HepG2 (cell line): ENCODE measurements around the gene BLOC1S2. TPM values are rescaled to one million over a fixed set of nuclear protein-coding genes. Genes with fewer than 3 reads are reported as not detected.

Experiments used
- ESRRA ChIP-seq: sonication (generic); formaldehyde crosslinking; IDR thresholded peaks from 2 replicates; pipeline ENCODE4 v1.5.1; 2020; ENCODE audit warnings: mild to moderate bottlenecking, low read depth, missing genetic modification reagents
- FOXJ3 ChIP-seq: sonication (generic); formaldehyde crosslinking; IDR thresholded peaks from 2 replicates; pipeline ENCODE4 v1.4.0; 2020; ENCODE audit warnings: missing genetic modification reagents, mild to moderate bottlenecking, borderline replicate concordance
- HOXD1 ChIP-seq: sonication (generic); formaldehyde crosslinking; IDR thresholded peaks from 2 replicates; pipeline ENCODE4 v1.5.0; 2020; ENCODE audit warnings: missing genetic modification reagents
- KLF12 ChIP-seq: sonication (generic); formaldehyde crosslinking; IDR thresholded peaks from 2 replicates; pipeline ENCODE4 v1.4.0; 2020; ENCODE audit warnings: missing genetic modification reagents, borderline replicate concordance
- MED1 ChIP-seq: sonication (generic); formaldehyde crosslinking; IDR thresholded peaks from 2 replicates; pipeline ENCODE4 v1.4.0; 2020; ENCODE audit warnings: missing genetic modification reagents
- MLLT10 ChIP-seq: sonication (generic); formaldehyde crosslinking; IDR thresholded peaks from 2 replicates; pipeline ENCODE4 v1.4.0; 2020; ENCODE audit warnings: missing genetic modification reagents
- NCOA2 ChIP-seq: sonication (generic); formaldehyde crosslinking; IDR thresholded peaks from 2 replicates; pipeline ENCODE4 v1.8.0; 2022; ENCODE audit warnings: inconsistent platforms
- PHF8 ChIP-seq: sonication (generic); formaldehyde crosslinking; IDR thresholded peaks from 2 replicates; pipeline ENCODE4 v1.5.0; 2020; ENCODE audit warnings: missing genetic modification reagents
- RBFOX2 ChIP-seq: fragments of 200-400 bp; formaldehyde crosslinking; IDR thresholded peaks from 2 replicates; pipeline ENCODE4 v1.6.1; 2017; ENCODE audit warnings: low read depth, mild to moderate bottlenecking, low read length
- TARDBP ChIP-seq: sonication (generic); formaldehyde crosslinking; IDR thresholded peaks from 2 replicates; pipeline ENCODE4 v1.8.0; 2022; ENCODE audit warnings: mild to moderate bottlenecking, missing genetic modification reagents
- TMF1 ChIP-seq: sonication (generic); formaldehyde crosslinking; IDR thresholded peaks from 2 replicates; pipeline ENCODE4 v1.8.1; 2022; ENCODE audit warnings: low read depth, missing genetic modification reagents
- ZNF124 ChIP-seq: sonication (generic); formaldehyde crosslinking; IDR thresholded peaks from 2 replicates; pipeline ENCODE4 v1.4.0; 2020; ENCODE audit warnings: missing genetic modification reagents
- polyA plus RNA-seq, 8 experiments: library from polyadenylated mRNA; depleted of rRNA in 3 of 8; stranded (reverse) in 7 of 8; unstranded in 1 of 8; fragments of >200 nt; fragmentation: Illumina TruSeq in 4 of 8; extraction: Trizol in 4 of 8; gene quantifications; 2 replicates each; pipeline versions ENCODE4 v1.2.1 to v1.2.3, GENCODE V29; 2011 to 2016; ENCODE audit warnings: low read depth in 4 of 8, missing spikeins in 1 of 8, mixed read lengths in 1 of 8; ENCODE audit not compliant: insufficient read depth in 1 of 8
- total RNA-seq, 5 experiments: library from RNA; depleted of rRNA; stranded (reverse); fragments of >200 nt; fragmentation: Illumina TruSeq; extraction: Trizol; gene quantifications; 2 replicates each; pipeline ENCODE4 v1.2.3, GENCODE V29; 2016; ENCODE audit warnings: low read depth in 1 of 5
- TF ChIP-seq, protein P1 (sequence below): sonication (generic); formaldehyde crosslinking; IDR thresholded peaks from 2 replicates; pipeline ENCODE4 v1.4.0; 2020; ENCODE audit warnings: mild to moderate bottlenecking, missing genetic modification reagents
- TF ChIP-seq, protein P2 (sequence below): sonication (generic); formaldehyde crosslinking; IDR thresholded peaks from 2 replicates; pipeline ENCODE4 v1.4.0; 2020; ENCODE audit warnings: missing genetic modification reagents
- TF ChIP-seq, protein P3 (sequence below): sonication (generic); formaldehyde crosslinking; IDR thresholded peaks from 2 replicates; pipeline ENCODE4 v1.4.0; 2020; ENCODE audit warnings: missing genetic modification reagents, borderline replicate concordance
- TF ChIP-seq, protein P4 (sequence below): sonication (generic); formaldehyde crosslinking; IDR thresholded peaks from 2 replicates; pipeline ENCODE4 v1.8.1; 2022; ENCODE audit warnings: mild to moderate bottlenecking, missing genetic modification reagents

BLOC1S2 gene
- total and polyA plus RNA-seq, 2 of the 13 experiments (the other 11 are each of a cell fraction or from before 2014, with no cell fraction given): 22.3 to 64.4 TPM

DNA sequence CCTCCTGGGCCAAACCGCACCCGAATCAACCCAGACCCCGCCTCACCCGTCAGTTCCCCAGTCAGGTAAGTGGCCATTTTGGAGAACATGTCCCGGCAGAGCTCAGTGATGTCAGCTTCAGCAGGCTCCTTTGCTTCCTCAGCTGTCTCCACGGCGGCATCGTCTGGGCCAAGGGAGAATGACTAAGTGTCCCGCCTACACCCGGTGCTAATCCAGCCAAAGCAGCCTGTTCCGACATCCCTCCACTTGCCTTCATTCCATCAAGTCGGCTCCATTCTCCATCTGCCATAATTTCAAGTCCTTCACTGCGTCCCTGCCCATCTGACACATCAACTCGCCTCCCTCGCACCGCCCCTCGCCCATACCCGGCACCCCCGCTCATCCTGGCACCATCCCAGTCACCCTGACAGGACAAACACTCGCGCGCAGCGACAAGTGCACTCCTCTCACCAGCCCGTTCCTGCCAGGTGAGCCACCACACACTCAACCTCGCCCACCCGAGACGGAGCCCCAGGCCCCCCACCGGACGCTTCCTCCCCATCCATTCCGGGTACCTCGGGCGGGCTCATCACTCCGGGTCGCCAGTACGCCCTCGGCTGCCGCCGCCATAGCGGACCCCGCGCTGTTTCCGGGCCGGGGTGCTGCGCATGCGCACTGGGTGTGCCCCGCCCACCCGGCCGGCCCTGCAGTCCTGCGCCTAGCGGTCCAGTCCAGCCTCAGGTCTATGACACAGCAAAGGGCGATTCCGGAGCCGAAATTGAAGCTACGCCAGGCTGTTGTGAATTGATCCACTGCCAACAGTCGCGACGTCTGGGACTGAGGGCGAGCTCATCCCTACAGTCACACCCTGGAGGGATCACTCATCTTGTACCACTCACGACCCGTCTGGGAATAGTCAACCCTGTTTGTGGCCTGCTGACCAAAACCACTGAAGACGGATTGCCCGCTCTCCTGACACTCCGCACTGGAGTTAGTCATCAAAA is at the start of gene BLOC1S2 (continued):
- TF ChIP-seq, protein P1, sequence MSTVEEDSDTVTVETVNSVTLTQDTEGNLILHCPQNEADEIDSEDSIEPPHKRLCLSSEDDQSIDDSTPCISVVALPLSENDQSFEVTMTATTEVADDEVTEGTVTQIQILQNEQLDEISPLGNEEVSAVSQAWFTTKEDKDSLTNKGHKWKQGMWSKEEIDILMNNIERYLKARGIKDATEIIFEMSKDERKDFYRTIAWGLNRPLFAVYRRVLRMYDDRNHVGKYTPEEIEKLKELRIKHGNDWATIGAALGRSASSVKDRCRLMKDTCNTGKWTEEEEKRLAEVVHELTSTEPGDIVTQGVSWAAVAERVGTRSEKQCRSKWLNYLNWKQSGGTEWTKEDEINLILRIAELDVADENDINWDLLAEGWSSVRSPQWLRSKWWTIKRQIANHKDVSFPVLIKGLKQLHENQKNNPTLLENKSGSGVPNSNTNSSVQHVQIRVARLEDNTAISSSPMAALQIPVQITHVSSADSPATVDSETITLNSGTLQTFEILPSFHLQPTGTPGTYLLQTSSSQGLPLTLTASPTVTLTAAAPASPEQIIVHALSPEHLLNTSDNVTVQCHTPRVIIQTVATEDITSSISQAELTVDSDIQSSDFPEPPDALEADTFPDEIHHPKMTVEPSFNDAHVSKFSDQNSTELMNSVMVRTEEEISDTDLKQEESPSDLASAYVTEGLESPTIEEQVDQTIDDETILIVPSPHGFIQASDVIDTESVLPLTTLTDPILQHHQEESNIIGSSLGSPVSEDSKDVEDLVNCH (CRISPR knock-in tag): no peak
- TF ChIP-seq ESRRA (peak; percentile 12; the same call in 1 of the 2 replicates), MLLT10 (CRISPR knock-in tag) (no peak), HOXD1 (CRISPR knock-in tag) (peak; percentile 55; the same call in 1 of the 2 replicates), ZNF124 (0 out of 2 replicates have a peak, but pooled peaks have one; percentile 14), PHF8 (CRISPR knock-in tag) (peak; percentile 94), FOXJ3 (CRISPR knock-in tag) (no peak), TARDBP (CRISPR knock-in tag) (0 out of 2 replicates have a peak, but pooled peaks have one; percentile 56), RBFOX2 (peak; percentile 96), NCOA2 (CRISPR knock-in tag) (no peak), TMF1 (no peak), KLF12 (CRISPR knock-in tag) (peak; percentile 84; the same call in 1 of the 2 replicates), MED1 (peak; percentile 60)
- TF ChIP-seq, protein P2, sequence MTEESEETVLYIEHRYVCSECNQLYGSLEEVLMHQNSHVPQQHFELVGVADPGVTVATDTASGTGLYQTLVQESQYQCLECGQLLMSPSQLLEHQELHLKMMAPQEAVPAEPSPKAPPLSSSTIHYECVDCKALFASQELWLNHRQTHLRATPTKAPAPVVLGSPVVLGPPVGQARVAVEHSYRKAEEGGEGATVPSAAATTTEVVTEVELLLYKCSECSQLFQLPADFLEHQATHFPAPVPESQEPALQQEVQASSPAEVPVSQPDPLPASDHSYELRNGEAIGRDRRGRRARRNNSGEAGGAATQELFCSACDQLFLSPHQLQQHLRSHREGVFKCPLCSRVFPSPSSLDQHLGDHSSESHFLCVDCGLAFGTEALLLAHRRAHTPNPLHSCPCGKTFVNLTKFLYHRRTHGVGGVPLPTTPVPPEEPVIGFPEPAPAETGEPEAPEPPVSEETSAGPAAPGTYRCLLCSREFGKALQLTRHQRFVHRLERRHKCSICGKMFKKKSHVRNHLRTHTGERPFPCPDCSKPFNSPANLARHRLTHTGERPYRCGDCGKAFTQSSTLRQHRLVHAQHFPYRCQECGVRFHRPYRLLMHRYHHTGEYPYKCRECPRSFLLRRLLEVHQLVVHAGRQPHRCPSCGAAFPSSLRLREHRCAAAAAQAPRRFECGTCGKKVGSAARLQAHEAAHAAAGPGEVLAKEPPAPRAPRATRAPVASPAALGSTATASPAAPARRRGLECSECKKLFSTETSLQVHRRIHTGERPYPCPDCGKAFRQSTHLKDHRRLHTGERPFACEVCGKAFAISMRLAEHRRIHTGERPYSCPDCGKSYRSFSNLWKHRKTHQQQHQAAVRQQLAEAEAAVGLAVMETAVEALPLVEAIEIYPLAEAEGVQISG (CRISPR knock-in tag): peak; percentile 83
- TF ChIP-seq, protein P3, sequence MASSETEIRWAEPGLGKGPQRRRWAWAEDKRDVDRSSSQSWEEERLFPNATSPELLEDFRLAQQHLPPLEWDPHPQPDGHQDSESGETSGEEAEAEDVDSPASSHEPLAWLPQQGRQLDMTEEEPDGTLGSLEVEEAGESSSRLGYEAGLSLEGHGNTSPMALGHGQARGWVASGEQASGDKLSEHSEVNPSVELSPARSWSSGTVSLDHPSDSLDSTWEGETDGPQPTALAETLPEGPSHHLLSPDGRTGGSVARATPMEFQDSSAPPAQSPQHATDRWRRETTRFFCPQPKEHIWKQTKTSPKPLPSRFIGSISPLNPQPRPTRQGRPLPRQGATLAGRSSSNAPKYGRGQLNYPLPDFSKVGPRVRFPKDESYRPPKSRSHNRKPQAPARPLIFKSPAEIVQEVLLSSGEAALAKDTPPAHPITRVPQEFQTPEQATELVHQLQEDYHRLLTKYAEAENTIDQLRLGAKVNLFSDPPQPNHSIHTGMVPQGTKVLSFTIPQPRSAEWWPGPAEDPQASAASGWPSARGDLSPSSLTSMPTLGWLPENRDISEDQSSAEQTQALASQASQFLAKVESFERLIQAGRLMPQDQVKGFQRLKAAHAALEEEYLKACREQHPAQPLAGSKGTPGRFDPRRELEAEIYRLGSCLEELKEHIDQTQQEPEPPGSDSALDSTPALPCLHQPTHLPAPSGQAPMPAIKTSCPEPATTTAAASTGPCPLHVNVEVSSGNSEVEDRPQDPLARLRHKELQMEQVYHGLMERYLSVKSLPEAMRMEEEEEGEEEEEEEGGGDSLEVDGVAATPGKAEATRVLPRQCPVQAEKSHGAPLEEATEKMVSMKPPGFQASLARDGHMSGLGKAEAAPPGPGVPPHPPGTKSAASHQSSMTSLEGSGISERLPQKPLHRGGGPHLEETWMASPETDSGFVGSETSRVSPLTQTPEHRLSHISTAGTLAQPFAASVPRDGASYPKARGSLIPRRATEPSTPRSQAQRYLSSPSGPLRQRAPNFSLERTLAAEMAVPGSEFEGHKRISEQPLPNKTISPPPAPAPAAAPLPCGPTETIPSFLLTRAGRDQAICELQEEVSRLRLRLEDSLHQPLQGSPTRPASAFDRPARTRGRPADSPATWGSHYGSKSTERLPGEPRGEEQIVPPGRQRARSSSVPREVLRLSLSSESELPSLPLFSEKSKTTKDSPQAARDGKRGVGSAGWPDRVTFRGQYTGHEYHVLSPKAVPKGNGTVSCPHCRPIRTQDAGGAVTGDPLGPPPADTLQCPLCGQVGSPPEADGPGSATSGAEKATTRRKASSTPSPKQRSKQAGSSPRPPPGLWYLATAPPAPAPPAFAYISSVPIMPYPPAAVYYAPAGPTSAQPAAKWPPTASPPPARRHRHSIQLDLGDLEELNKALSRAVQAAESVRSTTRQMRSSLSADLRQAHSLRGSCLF (CRISPR knock-in tag): 0 out of 2 replicates have a peak, but pooled peaks have one; percentile 64
- TF ChIP-seq, protein P4, sequence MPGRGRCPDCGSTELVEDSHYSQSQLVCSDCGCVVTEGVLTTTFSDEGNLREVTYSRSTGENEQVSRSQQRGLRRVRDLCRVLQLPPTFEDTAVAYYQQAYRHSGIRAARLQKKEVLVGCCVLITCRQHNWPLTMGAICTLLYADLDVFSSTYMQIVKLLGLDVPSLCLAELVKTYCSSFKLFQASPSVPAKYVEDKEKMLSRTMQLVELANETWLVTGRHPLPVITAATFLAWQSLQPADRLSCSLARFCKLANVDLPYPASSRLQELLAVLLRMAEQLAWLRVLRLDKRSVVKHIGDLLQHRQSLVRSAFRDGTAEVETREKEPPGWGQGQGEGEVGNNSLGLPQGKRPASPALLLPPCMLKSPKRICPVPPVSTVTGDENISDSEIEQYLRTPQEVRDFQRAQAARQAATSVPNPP (CRISPR knock-in tag): no peak
